Measurements from ENCODE around the gene MAEA. TPM values are rescaled to one million over a fixed set of nuclear protein-coding genes. Genes with fewer than 3 reads are reported as not detected.

Gene MAEA
- total and polyA plus RNA-seq, 9 donors: 23.8 to 71.3 (median 56.7) TPM

- 5 to 7% (median 6%) methylated on average over 44 to 48 of the region's 48 CpGs for WGBS, 3 donors
- no peaks in the 10 kb centered on the region for H3K36me3 ChIP-seq
- DNase-seq: peak; percentile 25 to 49 (median 44)
These were observed 42.5 kb upstream of the MAEA start for GRCh38 chr4:1246901-1247863.

GRCh38 chr4:1247864-1248244 lies 41.8 kb upstream of the MAEA start:
- Histone ChIP-seq H3K4me1 (ENCODE audit: insufficient read depth) (peaks cover 44% of the 10 kb centered on the region), H3K9me3 (no peaks in the 10 kb centered on the region), H3K27me3 (no peaks in the 10 kb centered on the region), H3K27ac (peak overlapping the region; percentile 96 to 98), H3K4me3 (peak overlapping the region; percentile 87), H3K36me3 (no peaks in the 10 kb centered on the region)
- WGBS, 3 donors: 0 to 2% (median 1%) methylated on average over 31 to 40 of the region's 40 CpGs
- no peak for DNase-seq
- intact Hi-C loops (cut with DNase I): loop anchor here (1.0 to 5.0 kb wide), 6 partner anchors 36 to 99 kb away; partner anchors contain the start of genes UVSSA (in 4 of the 4), MAEA (in 1 of the 4) and SPON2 (in 1 of the 4)
- TF ChIP-seq POLR2A (IDR thresholded peaks at IDR 0.05): no peak

More at GRCh38 chr4:1246901-1247863, 42.5 kb upstream of the MAEA start:
- Histone ChIP-seq H3K9me3 (no peaks in the 10 kb centered on the region), H3K27ac (peak overlapping the region; percentile 96 to 98), H3K4me3 (peak overlapping the region; percentile 87), H3K4me1 (ENCODE audit: insufficient read depth) (peaks cover 44% of the 10 kb centered on the region), H3K27me3 (no peaks in the 10 kb centered on the region)
- TF ChIP-seq CTCF (IDR thresholded peaks at IDR 0.05) (no peak), EP300 (IDR thresholded peaks at IDR 0.05) (no peak)
- intact Hi-C loops (cut with DNase I): loop anchor here (2.0 to 5.0 kb wide), 5 partner anchors 35 to 100 kb away; partner anchors contain the start of genes UVSSA (in 3 of the 4) and SPON2 (in 1 of the 4)

- Histone ChIP-seq H3K4me1 (ENCODE audit: insufficient read depth) (peaks cover 43% of the 10 kb centered on the region), H3K36me3 (no peaks in the 10 kb centered on the region), H3K4me3 (peak within 1 kb of the TSS; percentile 87), H3K27me3 (no peaks in the 10 kb centered on the region), H3K9me3 (no peaks in the 10 kb centered on the region), H3K27ac (peak within 1 kb of the TSS; percentile 96 to 98)
- peak; percentile 80 to 90 (median 86) for DNase-seq
- TF ChIP-seq EP300 (IDR thresholded peaks at IDR 0.05) (no peak), POLR2A (IDR thresholded peaks at IDR 0.05) (peak; percentile 59), CTCF (IDR thresholded peaks at IDR 0.05) (peak in 1 of 3 donors; percentile 15)
- 0% methylated on average over 40 to 162 of the region's 163 CpGs for WGBS, 3 donors
- intact Hi-C loops (cut with DNase I): loop anchor here (1.0 to 5.0 kb wide), 6 partner anchors 36 to 99 kb away; partner anchors contain the start of genes UVSSA (in 3 of the 4), MAEA (in 1 of the 4) and SPON2 (in 1 of the 4)
These were observed 41.2 kb upstream of the MAEA start, which contains the start of gene CTBP1 for GRCh38 chr4:1248245-1249147. Gene CTBP1, minus strand, starts transcription at chr4:1249130. Its CDS starts 7,799 bp downstream, at chr4:1241331.

- Histone ChIP-seq H3K36me3 (no peaks in the 10 kb centered on the region), H3K9me3 (no peaks in the 10 kb centered on the region), H3K27ac (peak overlapping the region; percentile 76 to 97), H3K4me3 (peak overlapping the region; percentile 83), H3K4me1 (ENCODE audit: insufficient read depth) (peaks cover 38% of the 10 kb centered on the region), H3K27me3 (no peaks in the 10 kb centered on the region)
- WGBS, 3 donors: 0 to 1% (median 0%) methylated on average over 1 to 86 of the region's 86 CpGs
- intact Hi-C loops (cut with DNase I): loop anchor here (2.0 to 5.0 kb wide), 5 partner anchors 37 to 98 kb away; partner anchors contain the start of genes UVSSA (in 3 of the 4) and SPON2 (in 1 of the 4)
- peak; percentile 84 to 91 (median 87) for DNase-seq
- no peak for TF ChIP-seq POLR2A (IDR thresholded peaks at IDR 0.05)
- no peak for TF ChIP-seq CTCF (IDR thresholded peaks at IDR 0.05)
- TF ChIP-seq EP300 (IDR thresholded peaks at IDR 0.05): no peak
These were observed 40.5 kb upstream of the MAEA start for GRCh38 chr4:1249148-1249730.

Measured in ovary (tissue), 9 donors.